Parathyroid adenoma (tissue), 2 donors: ENCODE measurements around the gene MTMR3.

Experiments used
- H2AFZ ChIP-seq: fragments of 300-600 bp; sonication (generic); one replicate; pipeline ENCODE4 v1.7.0; 2017; ENCODE audit warnings: antibody characterized with exemption, mild to moderate bottlenecking
- H3K27ac ChIP-seq: fragments of 300-600 bp; sonication (generic); one replicate; pipeline ENCODE4 v1.7.0; 2017
- H3K27me3 ChIP-seq: fragments of 300-600 bp; sonication (generic); one replicate; pipeline ENCODE4 v1.7.0; 2017; ENCODE audit warnings: low read length; ENCODE audit not compliant: control insufficient read depth, insufficient read depth
- H3K36me3 ChIP-seq: fragments of 300-600 bp; sonication (generic); one replicate; pipeline ENCODE4 v1.7.0; 2017; ENCODE audit warnings: low read length; ENCODE audit not compliant: control insufficient read depth, insufficient read depth
- H3K4me1 ChIP-seq: fragments of 300-600 bp; sonication (generic); one replicate; pipeline ENCODE4 v1.7.0; 2017; ENCODE audit warnings: control low read depth
- H3K4me2 ChIP-seq: fragments of 300-600 bp; sonication (generic); one replicate; pipeline ENCODE4 v1.7.0; 2017; ENCODE audit warnings: low read length
- H3K4me3 ChIP-seq: fragments of 300-600 bp; sonication (generic); one replicate; pipeline ENCODE4 v1.7.0; 2017; ENCODE audit warnings: low read depth, low read length
- H3K79me2 ChIP-seq: fragments of 300-600 bp; sonication (generic); one replicate; pipeline ENCODE4 v1.7.0; 2017; ENCODE audit warnings: control low read depth
- H3K9ac ChIP-seq: fragments of 300-600 bp; sonication (generic); one replicate; pipeline ENCODE4 v1.7.0; 2017; ENCODE audit warnings: mild to moderate bottlenecking
- H3K9me3 ChIP-seq: fragments of 300-600 bp; sonication (generic); one replicate; pipeline ENCODE4 v1.7.0; 2017; ENCODE audit warnings: low read length; ENCODE audit not compliant: control insufficient read depth
- CTCF ChIP-seq: fragments of 300-600 bp; sonication (generic); IDR thresholded peaks from one replicate; pipeline ENCODE4 v1.7.0; 2017; ENCODE audit warnings: antibody characterized with exemption, mild to moderate bottlenecking
- donor health status: primary hyperparathyroidism.

Gene MTMR3

GRCh38 chr22:30004101-30004500 is 121.1 kb downstream of the MTMR3 start:
- no peak for TF ChIP-seq CTCF
- H3K27ac ChIP-seq: no peak overlapping the region
- no peaks in the 10 kb centered on the region for H3K36me3 ChIP-seq

GRCh38 chr22:30004694-30005093 is 121.7 kb downstream of the MTMR3 start:
- Histone ChIP-seq H3K36me3 (no peaks in the 10 kb centered on the region), H3K27me3 (no peaks in the 10 kb centered on the region), H3K9ac (no peak overlapping the region), H3K9me3 (no peaks in the 10 kb centered on the region), H3K4me3 (no peak overlapping the region), H3K4me2 (no peak overlapping the region), H3K79me2 (peaks cover 3% of the 10 kb centered on the region), H2AFZ (no peak overlapping the region), H3K27ac (no peak overlapping the region), H3K4me1 (no peaks in the 10 kb centered on the region)
- TF ChIP-seq CTCF: no peak

More at GRCh38 chr22:30004101-30004500, 121.1 kb downstream of the MTMR3 start:
- Histone ChIP-seq H3K9me3 (no peaks in the 10 kb centered on the region), H3K4me2 (no peak overlapping the region), H3K4me3 (no peak overlapping the region), H3K4me1 (no peaks in the 10 kb centered on the region), H2AFZ (no peak overlapping the region), H3K27me3 (no peaks in the 10 kb centered on the region), H3K9ac (no peak overlapping the region), H3K79me2 (peaks cover 3% of the 10 kb centered on the region)

DNA sequence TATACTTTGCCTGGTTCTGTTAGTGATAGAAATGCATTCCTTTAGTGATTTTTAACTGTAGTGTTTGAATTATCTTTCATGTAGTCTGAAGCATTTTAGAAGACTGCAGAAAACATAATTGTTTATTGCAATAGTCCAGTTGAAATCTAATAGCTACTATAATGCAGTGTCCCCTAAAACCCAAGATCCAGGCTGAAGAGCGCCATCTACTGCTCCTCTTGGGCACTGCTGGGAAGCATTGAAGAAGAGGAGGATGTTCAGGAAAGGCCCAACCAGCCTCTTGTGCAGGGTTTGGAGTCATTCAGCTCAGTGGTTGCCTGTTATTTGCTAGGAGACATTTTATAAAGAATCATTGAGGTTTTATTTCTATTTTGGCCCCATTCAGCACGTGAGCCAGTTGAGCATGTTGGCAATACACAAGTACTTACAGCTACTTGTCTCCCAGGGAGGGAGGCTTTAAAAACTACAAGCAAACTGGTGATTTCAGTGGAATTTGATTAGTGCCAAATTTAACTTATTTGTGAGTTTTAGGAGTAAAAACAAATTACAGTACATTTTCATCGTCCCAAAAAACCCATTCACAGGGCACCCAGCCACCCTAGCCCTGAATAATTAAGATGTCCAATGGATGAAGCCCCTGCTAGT is 122.4 kb downstream of the MTMR3 start:
- H3K4me2 ChIP-seq: no peak overlapping the region
- no peaks in the 10 kb centered on the region for H3K4me1 ChIP-seq
- H3K79me2 ChIP-seq: peaks cover 3% of the 10 kb centered on the region
- TF ChIP-seq CTCF: peak; percentile 80
- no peak overlapping the region for H3K27ac ChIP-seq
- H3K9me3 ChIP-seq: no peaks in the 10 kb centered on the region
- H3K9ac ChIP-seq: no peak overlapping the region
- H3K36me3 ChIP-seq: no peaks in the 10 kb centered on the region
- H2AFZ ChIP-seq: no peak overlapping the region
- H3K27me3 ChIP-seq: no peaks in the 10 kb centered on the region
- no peak overlapping the region for H3K4me3 ChIP-seq

DNA sequence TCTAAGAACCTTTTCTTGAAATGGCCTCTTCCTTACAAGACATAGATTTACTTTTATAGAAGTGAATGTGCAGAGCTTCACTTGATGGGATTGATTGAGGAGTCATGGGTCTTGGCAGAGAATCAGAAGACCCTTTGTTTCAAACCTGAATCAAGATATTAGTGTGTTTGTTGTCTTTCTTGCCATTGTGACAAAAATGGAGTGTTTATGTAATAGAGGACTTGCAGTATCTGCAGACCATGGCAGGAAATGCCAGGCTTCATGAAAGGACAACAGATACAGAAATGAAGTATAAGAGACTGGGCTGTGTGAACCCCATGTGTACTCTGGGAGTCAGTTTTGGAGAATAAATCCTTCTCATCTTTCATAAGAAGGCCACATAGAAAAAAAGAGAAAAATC is 124.4 kb downstream of the MTMR3 start:
- H3K27ac ChIP-seq: no peak overlapping the region
- H3K4me3 ChIP-seq: no peak overlapping the region
- no peaks in the 10 kb centered on the region for H3K9me3 ChIP-seq
- no peaks in the 10 kb centered on the region for H3K36me3 ChIP-seq
- H3K4me2 ChIP-seq: no peak overlapping the region
- no peaks in the 10 kb centered on the region for H3K27me3 ChIP-seq
- H3K9ac ChIP-seq: no peak overlapping the region
- no peaks in the 10 kb centered on the region for H3K4me1 ChIP-seq
- peaks cover 3% of the 10 kb centered on the region for H3K79me2 ChIP-seq
- H2AFZ ChIP-seq: no peak overlapping the region
- no peak for TF ChIP-seq CTCF

DNA sequence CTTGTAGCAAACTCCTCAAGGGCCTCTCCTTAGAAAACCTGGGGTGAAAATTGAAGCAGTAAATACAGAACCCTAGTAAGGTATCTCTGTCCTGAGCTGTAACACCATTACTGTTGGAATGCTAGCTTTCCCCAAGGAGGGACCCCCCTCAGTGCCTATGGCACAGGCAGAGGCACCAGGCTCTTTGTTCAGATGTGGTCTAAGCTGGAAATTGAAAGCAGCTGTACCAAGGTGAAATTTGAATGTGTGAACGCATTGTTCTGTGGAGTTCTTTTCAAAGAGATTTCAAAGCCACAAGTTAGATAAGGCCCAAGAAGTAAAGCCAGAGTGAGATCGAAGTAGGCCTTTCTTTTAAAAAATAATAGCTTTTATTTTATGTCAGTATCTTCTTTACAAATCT is 125.4 kb downstream of the MTMR3 start:
- Histone ChIP-seq H3K27ac (no peak overlapping the region), H3K9me3 (no peaks in the 10 kb centered on the region), H3K79me2 (peaks cover 3% of the 10 kb centered on the region), H3K27me3 (no peaks in the 10 kb centered on the region), H3K4me2 (no peak overlapping the region), H3K36me3 (no peaks in the 10 kb centered on the region), H2AFZ (no peak overlapping the region), H3K4me1 (no peaks in the 10 kb centered on the region), H3K9ac (no peak overlapping the region), H3K4me3 (no peak overlapping the region)
- no peak for TF ChIP-seq CTCF
